ENCODE data around the gene SLC22A5.
A peak's percentile ranks its signal among the peaks of the same experiment; 100 is the strongest.

Gene SLC22A5

DNA sequence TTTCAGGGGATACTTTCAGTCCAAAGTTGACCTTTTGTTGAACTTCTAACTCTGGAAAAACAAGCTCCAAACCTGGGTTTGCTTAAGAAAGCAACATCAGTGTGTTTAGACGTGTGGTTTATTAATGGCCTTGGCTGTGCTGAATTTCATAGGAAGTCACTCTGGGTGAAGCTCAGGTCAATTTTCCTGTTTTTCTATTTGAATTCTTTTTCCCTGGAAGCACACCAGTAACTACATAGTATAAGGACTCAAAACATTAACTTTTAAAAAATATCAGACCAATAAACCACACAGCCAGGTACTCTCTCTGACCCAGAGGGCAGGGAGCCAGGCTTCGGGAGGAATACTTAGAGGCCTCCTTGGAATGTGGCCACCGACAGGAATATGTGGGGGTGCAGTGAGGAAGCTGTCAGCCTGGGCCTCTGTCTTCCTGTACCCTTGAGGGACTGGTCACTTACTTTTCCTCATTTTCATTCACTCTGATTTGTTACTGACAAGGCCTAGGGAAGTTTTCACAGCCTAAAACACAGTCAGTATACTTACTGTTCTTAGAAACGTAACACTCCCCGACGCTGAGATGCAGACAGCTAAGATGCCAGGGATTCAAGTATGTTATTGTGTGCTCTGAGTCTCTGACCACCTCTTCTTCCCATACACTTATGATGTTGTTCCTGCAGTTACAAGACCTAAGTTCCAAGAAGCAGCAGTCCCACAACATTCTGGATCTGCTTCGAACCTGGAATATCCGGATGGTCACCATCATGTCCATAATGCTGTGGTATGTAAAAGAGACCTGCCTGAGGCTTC lies 18.9 kb downstream of the SLC22A5 start:
- TF ChIP-seq, protein P1, sequence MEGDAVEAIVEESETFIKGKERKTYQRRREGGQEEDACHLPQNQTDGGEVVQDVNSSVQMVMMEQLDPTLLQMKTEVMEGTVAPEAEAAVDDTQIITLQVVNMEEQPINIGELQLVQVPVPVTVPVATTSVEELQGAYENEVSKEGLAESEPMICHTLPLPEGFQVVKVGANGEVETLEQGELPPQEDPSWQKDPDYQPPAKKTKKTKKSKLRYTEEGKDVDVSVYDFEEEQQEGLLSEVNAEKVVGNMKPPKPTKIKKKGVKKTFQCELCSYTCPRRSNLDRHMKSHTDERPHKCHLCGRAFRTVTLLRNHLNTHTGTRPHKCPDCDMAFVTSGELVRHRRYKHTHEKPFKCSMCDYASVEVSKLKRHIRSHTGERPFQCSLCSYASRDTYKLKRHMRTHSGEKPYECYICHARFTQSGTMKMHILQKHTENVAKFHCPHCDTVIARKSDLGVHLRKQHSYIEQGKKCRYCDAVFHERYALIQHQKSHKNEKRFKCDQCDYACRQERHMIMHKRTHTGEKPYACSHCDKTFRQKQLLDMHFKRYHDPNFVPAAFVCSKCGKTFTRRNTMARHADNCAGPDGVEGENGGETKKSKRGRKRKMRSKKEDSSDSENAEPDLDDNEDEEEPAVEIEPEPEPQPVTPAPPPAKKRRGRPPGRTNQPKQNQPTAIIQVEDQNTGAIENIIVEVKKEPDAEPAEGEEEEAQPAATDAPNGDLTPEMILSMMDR (conservative IDR thresholded peaks at IDR 0.05), result no peak
- peak overlapping the region; percentile 68 for H3K27ac ChIP-seq

DNA sequence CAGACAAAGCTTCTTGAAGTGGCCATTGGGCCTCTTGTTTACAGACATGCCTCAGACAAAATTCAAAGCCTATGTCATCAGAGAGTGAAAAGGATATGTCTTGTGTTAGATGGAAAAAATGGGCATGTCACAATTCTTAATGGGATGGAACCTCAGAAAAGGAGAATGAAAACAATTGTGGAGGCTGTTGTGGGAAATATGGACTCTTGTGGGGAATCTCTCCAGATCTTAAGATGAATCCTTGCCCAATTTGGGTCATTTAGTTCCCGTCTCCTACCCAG lies 19.5 kb downstream of the SLC22A5 start:
- TF ChIP-seq, protein P1 (conservative IDR thresholded peaks at IDR 0.05), result no peak
- peak overlapping the region; percentile 68 for H3K27ac ChIP-seq

DNA sequence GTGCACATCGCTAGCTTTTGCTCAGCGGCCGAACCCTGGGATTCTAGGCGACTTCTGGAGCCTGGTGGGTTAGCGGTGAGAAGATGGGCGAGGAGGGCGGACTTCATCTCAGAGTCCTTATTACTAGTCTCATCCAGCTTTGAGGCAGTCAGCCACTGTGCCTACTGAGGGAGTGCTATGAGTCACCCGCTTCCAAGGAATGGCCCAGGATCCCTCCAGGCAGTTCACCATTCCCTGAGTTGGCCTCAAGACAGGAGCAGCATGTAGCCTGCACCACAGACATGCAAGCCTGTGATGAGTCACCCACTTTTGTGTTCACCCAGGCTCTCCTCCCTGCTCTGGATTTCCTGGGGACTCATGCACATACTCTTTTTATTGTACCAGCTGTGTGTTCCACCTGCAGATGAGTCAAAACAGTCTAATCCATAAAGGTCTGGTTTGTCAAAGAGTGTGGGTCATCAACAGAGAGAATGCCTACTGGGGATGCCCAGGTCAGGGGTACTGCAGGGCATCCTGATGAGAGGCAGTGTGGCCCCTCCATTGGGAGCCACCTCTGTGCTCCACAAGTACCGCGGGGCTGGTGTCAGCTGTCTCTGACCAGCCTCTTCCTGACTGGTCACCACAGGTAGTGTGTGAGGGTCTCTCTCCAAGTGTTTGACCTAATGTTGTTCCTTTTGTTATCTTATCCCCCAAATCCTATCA lies 20.2 kb downstream of the SLC22A5 start:
- TF ChIP-seq, protein P1 (conservative IDR thresholded peaks at IDR 0.05), result no peak
- no peak overlapping the region for H3K27ac ChIP-seq

DNA sequence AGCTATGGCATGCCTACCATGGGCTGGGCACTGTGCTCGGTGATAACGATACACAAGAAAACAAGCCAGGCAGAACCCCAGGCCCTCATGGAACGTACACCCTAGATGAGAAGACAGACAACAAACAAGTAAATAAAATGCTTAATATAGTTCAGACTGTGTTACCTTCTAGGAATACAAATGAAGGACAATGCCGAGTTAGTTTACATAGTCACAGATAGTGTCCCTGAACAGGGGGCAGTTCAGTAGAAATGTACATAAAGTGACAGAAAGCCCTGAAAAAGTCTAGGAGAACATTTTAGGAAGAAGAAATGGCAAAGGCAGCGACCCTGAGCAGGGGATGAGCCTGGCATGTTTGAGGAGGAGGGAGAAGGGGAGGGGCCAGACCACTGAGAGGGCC lies 21.7 kb downstream of the SLC22A5 start:
- no peak overlapping the region for H3K27ac ChIP-seq
- TF ChIP-seq, protein P1 (conservative IDR thresholded peaks at IDR 0.05), result no peak

DNA sequence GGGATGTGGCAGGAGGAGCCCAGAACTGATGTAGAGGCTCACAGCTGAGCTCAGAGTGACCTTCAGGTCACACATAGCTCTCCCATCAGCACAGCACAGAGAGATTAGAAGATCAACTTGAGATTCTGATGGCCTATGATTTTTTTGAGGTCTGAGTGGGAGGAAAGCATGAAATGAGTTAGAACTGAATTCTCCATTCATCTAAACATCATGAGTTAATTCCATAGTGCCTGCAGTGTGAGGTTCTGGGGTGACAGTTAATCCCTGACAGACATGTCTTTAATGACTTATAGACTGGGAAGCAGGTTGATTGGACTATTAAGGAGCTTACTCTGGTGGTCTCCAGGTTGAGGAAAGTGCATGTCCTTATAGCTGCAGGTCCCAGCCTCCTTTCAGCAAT lies 22.4 kb downstream of the SLC22A5 start:
- TF ChIP-seq, protein P1 (conservative IDR thresholded peaks at IDR 0.05), result no peak

DNA sequence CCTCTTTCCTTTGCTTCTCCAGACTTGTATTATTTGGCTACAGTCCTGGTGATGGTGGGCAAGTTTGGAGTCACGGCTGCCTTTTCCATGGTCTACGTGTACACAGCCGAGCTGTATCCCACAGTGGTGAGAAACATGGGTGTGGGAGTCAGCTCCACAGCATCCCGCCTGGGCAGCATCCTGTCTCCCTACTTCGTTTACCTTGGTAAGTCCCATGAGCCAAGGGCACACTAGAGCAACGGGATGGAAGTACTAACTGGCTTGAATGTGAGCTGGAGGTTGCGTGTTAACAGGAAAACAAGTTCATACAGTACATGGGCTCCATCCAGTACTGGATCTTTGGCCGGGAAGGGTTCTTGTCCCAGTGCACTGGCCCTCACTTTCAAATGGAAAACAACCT lies 22.9 kb downstream of the SLC22A5 start:
- H3K27ac ChIP-seq, result no peak overlapping the region
- TF ChIP-seq, protein P1 (conservative IDR thresholded peaks at IDR 0.05), result no peak

More for the DNA sequence above, 22.4 kb downstream of the SLC22A5 start:
- no peak overlapping the region for H3K27ac ChIP-seq

DNA sequence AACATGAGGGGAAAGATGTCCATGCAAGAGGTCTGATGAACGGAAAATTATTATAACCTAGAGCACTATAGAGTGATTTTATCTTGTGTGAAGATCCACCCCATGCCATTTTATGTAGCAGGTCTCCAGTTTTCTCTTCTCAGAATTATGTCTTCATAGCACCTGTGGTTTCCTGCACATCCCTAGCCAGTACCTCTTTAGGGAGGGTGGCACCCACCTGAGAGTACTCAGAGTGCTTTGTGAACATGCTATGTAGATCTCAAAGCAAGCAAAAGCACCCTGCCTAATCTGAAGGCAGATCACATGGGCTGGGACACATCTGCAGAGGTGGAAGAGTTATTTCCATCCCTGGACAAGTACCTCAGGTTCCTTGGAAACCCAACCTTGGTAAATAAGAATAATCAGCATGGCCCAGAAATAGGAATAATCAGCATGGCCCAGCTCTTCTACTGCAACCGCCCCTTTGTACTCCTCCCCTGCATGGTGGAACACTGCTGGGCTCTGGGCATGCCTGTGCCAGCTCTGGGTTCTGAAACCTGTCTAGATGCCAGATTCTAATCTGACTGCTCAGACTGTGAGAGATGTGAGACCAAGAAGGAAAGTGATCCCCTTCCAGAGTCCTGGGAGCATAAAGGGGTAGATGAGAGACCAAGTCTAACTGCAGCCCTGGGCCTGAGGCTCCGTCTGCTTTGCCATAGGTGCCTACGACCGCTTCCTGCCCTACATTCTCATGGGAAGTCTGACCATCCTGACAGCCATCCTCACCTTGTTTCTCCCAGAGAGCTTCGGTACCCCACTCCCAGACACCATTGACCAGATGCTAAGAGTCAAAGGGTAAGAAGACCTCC lies 23.7 kb downstream of the SLC22A5 start:
- H3K27ac ChIP-seq, result no peak overlapping the region

More for the DNA sequence above, 23.7 kb downstream of the SLC22A5 start:
- TF ChIP-seq, protein P1 (conservative IDR thresholded peaks at IDR 0.05), result no peak

All from VCaP (cell line).